ENCODE measurements around the gene PTPN9. TPM values are rescaled to one million over a fixed set of nuclear protein-coding genes. Genes with fewer than 3 reads are reported as not detected.

Gene PTPN9
- total RNA-seq, 1 donor from 2014 or later, result 7.7 TPM

DNA sequence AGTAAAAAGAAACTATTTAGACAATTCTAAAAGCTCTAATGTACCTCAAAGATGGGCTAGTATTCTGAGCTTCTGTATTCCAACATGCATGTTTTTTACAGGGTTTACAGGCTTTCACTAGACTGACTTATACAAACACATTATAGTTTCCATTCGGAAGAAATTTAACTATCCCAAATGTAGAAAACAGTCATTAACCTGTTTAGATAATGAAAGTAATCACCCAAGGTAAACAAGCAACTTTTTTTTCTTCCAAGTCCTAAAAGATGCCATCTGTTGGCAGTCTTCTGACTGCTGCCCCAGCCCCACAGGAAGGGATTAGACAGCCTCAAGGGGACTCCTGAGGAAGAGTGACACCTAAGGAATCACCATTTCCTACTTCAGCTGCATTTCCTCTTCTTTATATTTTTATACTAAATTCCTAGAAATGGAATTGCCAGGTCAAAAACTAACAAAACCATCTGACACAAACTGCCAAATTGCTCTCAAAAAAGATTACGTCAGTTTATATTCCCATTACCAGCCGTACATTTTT, 153.1 kb downstream of the PTPN9 start:
- DNase-seq (ENCODE audit: low read depth), result no peak

DNA sequence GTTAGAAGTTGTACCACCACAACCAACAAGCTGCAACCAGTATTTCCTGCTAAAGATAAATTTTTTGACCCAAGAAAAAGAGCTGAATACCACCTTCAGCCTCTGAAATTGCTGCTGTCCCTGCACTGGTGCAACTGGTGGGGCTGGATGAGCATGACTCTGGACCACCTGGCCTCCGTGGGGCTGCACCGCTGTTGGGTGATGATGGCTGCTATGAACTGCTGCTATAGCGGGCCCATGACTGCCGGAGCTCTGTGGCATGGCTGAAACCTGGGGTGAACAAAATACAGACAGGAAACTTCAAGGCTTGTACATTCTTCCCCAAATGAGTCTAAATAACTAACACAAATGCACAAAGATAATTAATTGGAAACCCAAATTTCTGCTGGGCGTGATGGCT, 156.6 kb downstream of the PTPN9 start:
- DNase-seq (ENCODE audit: low read depth), result no peak

DNA sequence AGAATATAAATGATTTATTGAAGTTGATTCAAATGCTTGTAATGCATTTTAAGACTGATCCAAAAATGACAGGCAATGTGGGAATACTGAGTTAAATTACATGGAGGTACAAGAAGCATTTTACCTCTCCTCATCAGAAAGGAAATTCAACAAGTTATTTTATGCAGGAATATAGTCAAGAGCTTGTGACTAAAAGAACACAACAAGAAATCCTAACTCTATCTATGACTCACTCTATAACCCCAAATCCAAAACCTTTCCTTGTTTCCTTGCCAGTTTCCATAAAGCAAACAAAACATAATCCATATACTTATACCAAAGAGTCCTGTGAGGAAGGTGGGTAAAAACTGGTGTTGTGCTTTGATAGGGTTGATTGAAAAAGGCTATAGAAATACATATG, 158.4 kb downstream of the PTPN9 start:
- no peak for DNase-seq (ENCODE audit: low read depth)

DNA sequence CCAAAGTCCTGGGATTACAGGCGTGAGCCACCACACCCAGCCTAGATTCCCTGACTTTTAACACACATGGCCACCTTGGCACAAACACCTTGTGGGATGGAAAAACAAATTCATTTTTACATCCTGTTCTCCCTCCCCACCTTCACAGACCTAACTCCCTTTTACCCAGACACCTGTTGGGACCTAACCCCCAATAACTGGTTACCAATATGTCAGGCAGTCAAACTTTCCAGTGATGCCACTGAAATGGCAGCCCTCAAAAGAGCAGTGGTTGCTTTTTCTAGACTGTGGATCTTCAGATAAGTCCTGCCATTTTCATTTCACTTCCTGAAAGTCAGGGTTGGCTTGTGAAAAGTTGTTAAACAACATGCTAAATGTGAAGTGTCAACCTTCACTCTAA, 162.5 kb downstream of the PTPN9 start:
- DNase-seq (ENCODE audit: low read depth), result no peak

Other genes with a start within 250 kb of the PTPN9 start
- 53.4 and 55.5 TPM in 2 replicates for gene COMMD4, start 243.3 kb downstream of the PTPN9 start, total RNA-seq
- 1.3 and 5.8 TPM in 2 replicates for gene NEIL1, start 232.3 kb downstream of the PTPN9 start, total RNA-seq
- gene MAN2C1, start 210.7 kb downstream of the PTPN9 start, total RNA-seq, result 123 and 140 TPM in 2 replicates
- 22.7 and 23.8 TPM in 2 replicates for gene SIN3A, start 127.6 kb downstream of the PTPN9 start, total RNA-seq
- 30.4 and 33.0 TPM in 2 replicates for gene SNUPN, start 46.4 kb upstream of the PTPN9 start, total RNA-seq
- 127 and 146 TPM in 2 replicates for gene IMP3, start 60.9 kb upstream of the PTPN9 start, total RNA-seq
- 17.0 and 19.5 TPM in 2 replicates for gene SNX33, start 68.6 kb upstream of the PTPN9 start, total RNA-seq
- 6.2 and 19.6 TPM in 2 replicates for gene CSPG4, start 133.5 kb upstream of the PTPN9 start, total RNA-seq

Measured in myocyte (in vitro differentiated cells).